Heart right ventricle (tissue), 16 donors: ENCODE results near the gene CHST11. TPM values are rescaled to one million over a fixed set of nuclear protein-coding genes. Genes with fewer than 3 reads are reported as not detected.
"Not testable (repeated sequence)": the region's sequence is repeated elsewhere in the genome, so short reads cannot be mapped to it uniquely, and the experiment has no call there.

Source experiments
- ATAC-seq, 8 donors: fragments of 200-7000 bp; cut with Tn5 transposase; one replicate each; pipeline ENCODE4 v1.9.1; 2020; ENCODE audit warnings: mild to moderate bottlenecking in 8 of 8, moderate library complexity in 8 of 8, moderate number of reproducible peaks in 1 of 8
- DNase-seq, 2 donors: peaks; one replicate each; pipeline ENCODE4 v3.0.0-alpha.2; 2020
- H3K27ac ChIP-seq, 10 donors: fragments of 200-600 bp; sonication (generic) in 2 of 10; one replicate each; pipeline versions ENCODE4 v1.5.0 to v1.8.0; 2020 to 2022; ENCODE audit warnings: mild to moderate bottlenecking in 3 of 10
- H3K27me3 ChIP-seq, 7 donors: fragments of 200-600 bp; one replicate each; pipeline ENCODE4 v1.8.0; 2021 to 2022; ENCODE audit warnings: mild to moderate bottlenecking in 2 of 7
- H3K36me3 ChIP-seq, 9 donors: fragments of 200-600 bp; sonication (generic) in 1 of 9; one replicate each; pipeline versions ENCODE4 v1.5.0 to v1.8.0; 2020 to 2022; ENCODE audit warnings: mild to moderate bottlenecking in 2 of 9
- H3K4me1 ChIP-seq, 9 donors: fragments of 200-600 bp; sonication (generic) in 1 of 9; one replicate each; pipeline versions ENCODE4 v1.5.0 to v1.8.0; 2020 to 2022; ENCODE audit warnings: mild to moderate bottlenecking in 4 of 9
- H3K4me3 ChIP-seq, 10 donors: fragments of 200-600 bp; sonication (generic) in 2 of 10; one replicate each; pipeline versions ENCODE4 v1.5.0 to v1.8.0; 2020 to 2022; ENCODE audit warnings: mild to moderate bottlenecking in 7 of 10, moderate library complexity in 2 of 10
- H3K9me3 ChIP-seq, 11 donors: fragments of 200-600 bp in 10 of 11; sonication (generic) in 2 of 11; one replicate each; pipeline versions ENCODE4 v1.5.0 to v1.8.0; 2013 to 2022; ENCODE audit warnings: mild to moderate bottlenecking in 2 of 11, control low read depth in 1 of 11, moderate library complexity in 1 of 11
- WGBS, 2 donors: extraction: QIAGEN DNeasy Blood & Tissue Kit; methylation state at CpG; one replicate each; pipeline ENCODE4 v1.1.7; 2013; ENCODE audit warnings: inconsistent platforms in 1 of 2; 5-methylcytosine and 5-hydroxymethylcytosine counted together
- intact Hi-C, 10 donors: fragments of 100-400 bp; cut with DNase I; formaldehyde crosslinking; loops; one replicate each; pipeline versions ENCODE4 v1.11.1 to v1.14.2; 2022
- polyA plus RNA-seq, 2 donors: library from polyadenylated mRNA; stranded (reverse); fragments of 200-250 nt; gene quantifications; one replicate each; pipeline ENCODE4 v1.2.3, GENCODE V29; 2013
- total RNA-seq, 10 donors: library from RNA; stranded (reverse); fragmentation: NEBNext Ultra II Directional in 3 of 10; extraction: Animal tissue kit (Norgen Biotek cat#: 25700) in 3 of 10; gene quantifications; one replicate each; pipeline versions ENCODE4 v1.2.1 to v1.2.4, GENCODE V29; 2021 to 2023
- TF ChIP-seq, protein P1 (sequence below), 9 donors: fragments of 200-600 bp; sonication (generic) in 2 of 9; IDR thresholded peaks; one replicate each; pipeline versions ENCODE4 v1.5.0 to v1.8.0; 2021 to 2022; ENCODE audit warnings: antibody characterized with exemption in 9 of 9, mild to moderate bottlenecking in 5 of 9, moderate library complexity in 1 of 9
- donor health status: Arrhythmogenic right ventricular cardiomyopathy.
- donor health status: ischemic (EF 13 %, LVEDD 7.1; RV severe dilation, severe dysfunction).
- donor health status: healthy with polysubstance abuse.
- donor health status: DM: no; HTN: yes; CAD: no.
- donor health status: DM: no; HTN: no; CAD: no.
- donor health status: ischemic (EF 25% LVEDD 6.9; RV normal size, moderate dysfunction).
- donor health status: ischemic (EF 25% LVEDD 5.7; RV mildly dilated, moderate dysfunction).
- donor health status: healthy.
- donor health status: DM: yes; HTN: yes; CAD: no.
- donor health status: Ischemic cardiomyopathy.
- donor health status: ischemic (EF 35%, LVEDD 5.7; RV mildly dilated, moderate dysfunction).
- donor health status: nonischemic (EF 11% LVEDD 7.7; RV severe dilation, severe dysfunction).
- donor health status: DM: yes; HTN: yes; CAD: no.
- donor health status: PGD.
- donor health status: ischemic (EF 29% LVEDD 5.4; RV normal size, mild dysfunction).
- donor health status: nonischemic (EF 23%, LVEDD 6.1; RV moderate dilation, normal function).

Gene CHST11
- total and polyA plus RNA-seq, 12 donors = 1.1 to 12.7 (median 4.3) TPM

DNA sequence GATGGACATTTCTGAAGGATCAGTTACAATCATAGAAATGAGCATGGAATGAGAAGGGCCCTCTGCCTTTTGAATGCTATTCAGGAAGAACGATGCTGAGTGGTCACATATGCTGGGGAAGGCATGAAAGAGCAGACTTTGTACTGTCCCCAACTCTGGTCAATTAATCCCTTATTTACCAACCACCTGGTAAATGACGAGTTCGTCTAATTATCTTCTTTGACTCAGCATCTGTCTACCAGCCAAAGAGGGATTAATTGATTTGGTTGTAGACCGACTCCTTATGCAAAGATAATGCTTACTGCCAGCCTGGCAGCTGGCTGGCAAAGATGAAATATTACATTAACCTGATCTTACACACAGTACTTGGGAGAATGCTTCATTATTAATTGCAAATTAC lies 152.2 kb downstream of the CHST11 start:
- peaks cover 0 to 3% (median 0%) of the 10 kb centered on the region in 9 donors for H3K36me3 ChIP-seq
- WGBS, 2 donors = 95 to 100% methylated on average over 4 of the region's 4 CpGs
- intact Hi-C loops = no loop called here
- DNase-seq (no peak), ATAC-seq (no peak)
- no peak overlapping the region for H3K4me3 ChIP-seq
- no peaks in the 10 kb centered on the region for H3K27me3 ChIP-seq
- TF ChIP-seq, protein P1, sequence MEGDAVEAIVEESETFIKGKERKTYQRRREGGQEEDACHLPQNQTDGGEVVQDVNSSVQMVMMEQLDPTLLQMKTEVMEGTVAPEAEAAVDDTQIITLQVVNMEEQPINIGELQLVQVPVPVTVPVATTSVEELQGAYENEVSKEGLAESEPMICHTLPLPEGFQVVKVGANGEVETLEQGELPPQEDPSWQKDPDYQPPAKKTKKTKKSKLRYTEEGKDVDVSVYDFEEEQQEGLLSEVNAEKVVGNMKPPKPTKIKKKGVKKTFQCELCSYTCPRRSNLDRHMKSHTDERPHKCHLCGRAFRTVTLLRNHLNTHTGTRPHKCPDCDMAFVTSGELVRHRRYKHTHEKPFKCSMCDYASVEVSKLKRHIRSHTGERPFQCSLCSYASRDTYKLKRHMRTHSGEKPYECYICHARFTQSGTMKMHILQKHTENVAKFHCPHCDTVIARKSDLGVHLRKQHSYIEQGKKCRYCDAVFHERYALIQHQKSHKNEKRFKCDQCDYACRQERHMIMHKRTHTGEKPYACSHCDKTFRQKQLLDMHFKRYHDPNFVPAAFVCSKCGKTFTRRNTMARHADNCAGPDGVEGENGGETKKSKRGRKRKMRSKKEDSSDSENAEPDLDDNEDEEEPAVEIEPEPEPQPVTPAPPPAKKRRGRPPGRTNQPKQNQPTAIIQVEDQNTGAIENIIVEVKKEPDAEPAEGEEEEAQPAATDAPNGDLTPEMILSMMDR (IDR thresholded peaks at IDR 0.05) = no peak
- H3K27ac ChIP-seq = no peak overlapping the region
- H3K4me1 ChIP-seq = peaks cover 0 to 46% (median 18%) of the 10 kb centered on the region in 9 donors
- H3K9me3 ChIP-seq = no peaks in the 10 kb centered on the region

DNA sequence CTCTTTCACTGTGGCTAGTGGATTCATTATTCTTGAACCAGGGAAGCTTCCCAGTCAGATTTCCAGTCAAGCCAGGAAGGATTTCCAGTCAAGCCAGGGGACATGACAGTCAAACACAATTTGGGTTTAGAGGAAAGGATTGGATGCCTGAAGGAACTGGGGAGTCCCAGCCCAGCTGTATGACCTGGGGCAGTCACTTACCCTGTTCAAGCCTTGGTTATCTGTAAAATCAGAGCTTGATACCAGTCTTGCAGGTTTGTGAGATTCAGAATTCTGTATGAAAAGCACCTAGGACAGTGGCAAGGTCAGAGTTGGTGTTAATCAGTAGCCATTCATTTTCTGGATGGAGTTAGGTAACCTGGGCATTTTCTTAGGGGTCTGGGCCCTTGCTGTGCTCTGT lies 152.7 kb downstream of the CHST11 start:
- Histone ChIP-seq H3K9me3 (no peaks in the 10 kb centered on the region), H3K36me3 (peaks cover 0 to 3% (median 0%) of the 10 kb centered on the region in 9 donors), H3K4me3 (no peak overlapping the region), H3K4me1 (peaks cover 0 to 42% (median 13%) of the 10 kb centered on the region in 9 donors), H3K27me3 (no peaks in the 10 kb centered on the region), H3K27ac (no peak overlapping the region)
- TF ChIP-seq, protein P1 (IDR thresholded peaks at IDR 0.05) = no peak
- DNase-seq = no peak
- intact Hi-C loops = no loop called here
- ATAC-seq = no peak

DNA sequence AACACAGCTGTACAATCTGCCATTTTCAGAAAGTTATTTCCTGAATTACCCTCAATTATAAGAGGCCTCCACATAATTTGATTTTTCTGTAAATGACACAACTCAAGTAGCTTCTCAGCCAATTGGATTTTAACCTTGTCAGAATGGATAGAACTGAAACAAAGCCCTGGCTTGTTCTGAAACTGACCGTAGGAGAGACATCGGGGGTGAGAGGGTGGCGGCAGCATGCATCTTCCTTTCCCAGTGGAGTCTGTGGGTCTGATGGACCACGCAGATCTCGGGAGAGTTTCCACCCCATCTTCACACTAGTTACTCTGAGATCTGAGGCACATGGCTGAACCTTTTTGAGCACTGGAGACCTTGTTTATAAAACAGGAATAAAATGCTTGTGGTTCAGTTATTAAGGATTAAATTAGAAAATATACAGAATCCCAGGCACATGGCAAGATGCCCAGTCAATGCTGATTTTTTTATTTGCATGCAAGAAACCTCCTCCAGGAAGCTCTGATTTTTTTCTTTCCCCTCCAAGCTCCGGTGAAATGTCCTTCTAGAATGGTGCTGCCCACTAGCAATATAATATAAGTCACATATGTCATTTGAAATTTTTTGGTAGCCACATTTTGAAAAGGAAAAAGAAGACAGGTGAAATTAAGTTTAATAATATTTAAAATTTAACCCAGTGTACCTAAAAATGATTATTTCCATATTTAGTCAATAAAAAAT lies 153.9 kb downstream of the CHST11 start:
- H3K4me1 ChIP-seq = peaks cover 0 to 29% (median 11%) of the 10 kb centered on the region in 9 donors
- ATAC-seq (no peak), DNase-seq (no peak)
- no peaks in the 10 kb centered on the region for H3K27me3 ChIP-seq
- H3K27ac ChIP-seq = no peak overlapping the region
- H3K9me3 ChIP-seq = no peaks in the 10 kb centered on the region
- TF ChIP-seq, protein P1 (IDR thresholded peaks at IDR 0.05) = no peak
- no peak overlapping the region for H3K4me3 ChIP-seq
- WGBS, 2 donors = 87 to 88% methylated on average over 6 of the region's 6 CpGs
- H3K36me3 ChIP-seq = peaks cover 0 to 3% (median 0%) of the 10 kb centered on the region in 9 donors
- intact Hi-C loops = loop anchor here in 1 of 10 donors (2.0 kb wide), 1 partner anchor 68 kb away; no protein-coding TSS in a partner anchor

DNA sequence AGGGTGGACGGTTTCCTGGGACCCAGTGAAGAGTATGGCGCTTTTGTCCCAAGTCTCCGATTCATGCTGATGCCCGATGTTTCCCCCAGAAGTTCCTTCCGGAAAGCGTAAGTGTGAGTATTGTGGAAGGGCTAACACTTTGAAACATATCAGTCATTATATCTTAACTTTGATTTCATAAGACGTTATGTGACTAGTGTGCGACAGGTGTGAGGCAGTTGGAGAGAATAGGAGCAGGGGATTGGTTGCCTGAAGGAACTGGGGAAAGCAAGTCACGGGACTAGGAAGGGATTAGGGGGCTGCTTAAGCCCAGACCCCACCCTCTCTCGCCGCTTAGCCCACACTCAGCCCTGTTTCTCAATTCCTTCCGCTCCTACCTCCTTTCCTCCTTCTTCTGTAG lies 154.9 kb downstream of the CHST11 start:
- Histone ChIP-seq H3K36me3 (peaks cover 0 to 3% (median 0%) of the 10 kb centered on the region in 9 donors), H3K9me3 (no peaks in the 10 kb centered on the region), H3K27ac (no peak overlapping the region), H3K4me3 (no peak overlapping the region), H3K4me1 (peaks cover 0 to 20% (median 8%) of the 10 kb centered on the region in 9 donors), H3K27me3 (no peaks in the 10 kb centered on the region)
- intact Hi-C loops = loop anchor here in 1 of 10 donors (2.0 kb wide), 1 partner anchor 67 kb away; no protein-coding TSS in a partner anchor
- TF ChIP-seq, protein P1 (IDR thresholded peaks at IDR 0.05) = no peak
- ATAC-seq (no peak), DNase-seq (no peak)
- WGBS, 2 donors = 98 to 99% methylated on average over 12 of the region's 12 CpGs

DNA sequence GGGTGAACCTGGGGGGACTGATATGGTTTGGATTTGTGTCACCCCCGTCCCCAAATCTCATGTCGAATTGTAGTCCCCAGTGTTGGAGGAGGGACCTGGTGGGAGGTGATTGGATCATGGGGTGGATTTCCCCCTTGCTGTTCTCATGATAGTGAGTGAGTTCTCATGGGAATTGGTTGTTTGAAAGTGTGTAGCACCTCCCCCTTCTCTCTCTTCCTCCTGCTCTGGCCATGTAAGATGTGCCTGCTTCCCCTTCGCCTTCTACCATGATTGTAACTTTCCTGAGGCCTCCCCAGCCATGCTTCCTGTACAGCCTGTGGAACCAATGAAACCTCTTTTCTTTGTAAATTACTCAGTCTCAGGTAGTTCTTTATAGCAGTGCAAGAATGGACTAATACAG lies 156.6 kb downstream of the CHST11 start:
- ATAC-seq, H3K4me3 ChIP-seq, intact Hi-C loops, H3K27me3 ChIP-seq, H3K36me3 ChIP-seq, H3K27ac ChIP-seq, H3K9me3 ChIP-seq, DNase-seq: not testable (repeated sequence)
- H3K4me1 ChIP-seq = peaks cover 0 to 20% (median 8%) of the 10 kb centered on the region in 9 donors
- WGBS, 2 donors = 95 to 96% methylated on average over 3 of the region's 3 CpGs
